ENCODE data around the gene KCNIP4. TPM values are rescaled to one million over a fixed set of nuclear protein-coding genes. Genes with fewer than 3 reads are reported as not detected.
"Not testable (repeated sequence)": the region's sequence is repeated elsewhere in the genome, so short reads cannot be mapped to it uniquely, and the experiment has no call there.

The KCNIP4 gene
- total and polyA plus RNA-seq, 10 donors: not detected

- Histone ChIP-seq H3K4me1 (no peaks in the 10 kb centered on the region), H3K27ac (no peak overlapping the region), H3K27me3 (replicated peaks in 1 of 7) (no peaks in the 10 kb centered on the region), H3K9me3 (no peaks in the 10 kb centered on the region), H3K4me3 (no peak overlapping the region), H3K36me3 (no peaks in the 10 kb centered on the region)
- DNase-seq: no peak
- TF ChIP-seq, protein P1, sequence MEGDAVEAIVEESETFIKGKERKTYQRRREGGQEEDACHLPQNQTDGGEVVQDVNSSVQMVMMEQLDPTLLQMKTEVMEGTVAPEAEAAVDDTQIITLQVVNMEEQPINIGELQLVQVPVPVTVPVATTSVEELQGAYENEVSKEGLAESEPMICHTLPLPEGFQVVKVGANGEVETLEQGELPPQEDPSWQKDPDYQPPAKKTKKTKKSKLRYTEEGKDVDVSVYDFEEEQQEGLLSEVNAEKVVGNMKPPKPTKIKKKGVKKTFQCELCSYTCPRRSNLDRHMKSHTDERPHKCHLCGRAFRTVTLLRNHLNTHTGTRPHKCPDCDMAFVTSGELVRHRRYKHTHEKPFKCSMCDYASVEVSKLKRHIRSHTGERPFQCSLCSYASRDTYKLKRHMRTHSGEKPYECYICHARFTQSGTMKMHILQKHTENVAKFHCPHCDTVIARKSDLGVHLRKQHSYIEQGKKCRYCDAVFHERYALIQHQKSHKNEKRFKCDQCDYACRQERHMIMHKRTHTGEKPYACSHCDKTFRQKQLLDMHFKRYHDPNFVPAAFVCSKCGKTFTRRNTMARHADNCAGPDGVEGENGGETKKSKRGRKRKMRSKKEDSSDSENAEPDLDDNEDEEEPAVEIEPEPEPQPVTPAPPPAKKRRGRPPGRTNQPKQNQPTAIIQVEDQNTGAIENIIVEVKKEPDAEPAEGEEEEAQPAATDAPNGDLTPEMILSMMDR (IDR thresholded peaks at IDR 0.05 in 8 of 11, conservative IDR thresholded peaks at IDR 0.05 in 3 of 11): no peak
- TF ChIP-seq POLR2AphosphoS5 (IDR thresholded peaks at IDR 0.05) (no peak), POLR2A (IDR thresholded peaks at IDR 0.05) (no peak)
- intact Hi-C loops (cut with DNase I; ENCODE audit: low total_unique reads): no loop called here
These were observed 1187.2 kb downstream of the KCNIP4 start for GRCh38 chr4:20761382-20761781.

DNA sequence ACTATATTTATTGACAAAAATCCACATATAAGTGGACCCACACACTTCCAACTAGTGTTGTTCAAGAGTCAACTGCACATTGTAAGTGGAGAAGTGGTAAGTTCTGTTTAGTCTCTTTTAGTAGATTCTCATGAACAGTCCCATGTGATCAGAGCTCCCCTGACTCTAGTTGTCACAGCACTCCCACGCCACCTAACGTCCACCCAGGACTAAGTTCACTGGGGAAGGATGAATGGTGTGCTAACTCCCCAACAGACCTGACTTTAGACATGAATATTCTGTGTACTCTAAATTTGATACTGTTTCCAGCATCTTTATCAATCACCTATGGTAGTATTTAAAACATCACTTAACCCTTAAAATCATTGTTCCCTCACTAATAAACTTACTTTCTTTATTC lies 1188.5 kb downstream of the KCNIP4 start:
- Histone ChIP-seq H3K27me3 (replicated peaks in 1 of 7) (no peaks in the 10 kb centered on the region), H3K4me1 (no peaks in the 10 kb centered on the region), H3K9me3 (no peaks in the 10 kb centered on the region), H3K27ac (no peak overlapping the region), H3K36me3 (no peaks in the 10 kb centered on the region), H3K4me3 (no peak overlapping the region)
- 78 to 88% (median 81%) methylated on average over 2 of the region's 2 CpGs for WGBS, 5 donors
- TF ChIP-seq POLR2A (IDR thresholded peaks at IDR 0.05): no peak
- no peak for TF ChIP-seq POLR2AphosphoS5 (IDR thresholded peaks at IDR 0.05)
- TF ChIP-seq, protein P1 (IDR thresholded peaks at IDR 0.05 in 8 of 11, conservative IDR thresholded peaks at IDR 0.05 in 3 of 11): no peak
- DNase-seq: no peak
- intact Hi-C loops (cut with DNase I; ENCODE audit: low total_unique reads): no loop called here

GRCh38 chr4:20754036-20754435 lies 1194.5 kb downstream of the KCNIP4 start:
- Histone ChIP-seq H3K4me1 (no peaks in the 10 kb centered on the region), H3K36me3 (peaks cover 0 to 22% (median 0%) of the 10 kb centered on the region in 6 donors), H3K27ac (no peak overlapping the region), H3K9me3 (no peaks in the 10 kb centered on the region), H3K4me3 (no peak overlapping the region), H3K27me3 (replicated peaks in 1 of 7) (no peaks in the 10 kb centered on the region)
- TF ChIP-seq, protein P1 (IDR thresholded peaks at IDR 0.05 in 8 of 11, conservative IDR thresholded peaks at IDR 0.05 in 3 of 11): no peak
- TF ChIP-seq POLR2AphosphoS5 (IDR thresholded peaks at IDR 0.05) (no peak), POLR2A (IDR thresholded peaks at IDR 0.05) (no peak)
- intact Hi-C loops (cut with DNase I; ENCODE audit: low total_unique reads): no loop called here
- WGBS, 5 donors: 73 to 94% (median 89%) methylated on average over 1 of the region's 1 CpG
- no peak for DNase-seq

- no peak for DNase-seq
- Histone ChIP-seq H3K4me3 (no peak overlapping the region), H3K4me1 (no peaks in the 10 kb centered on the region), H3K36me3 (peaks cover 0 to 22% (median 0%) of the 10 kb centered on the region in 6 donors), H3K27ac (no peak overlapping the region), H3K27me3 (replicated peaks in 1 of 7) (no peaks in the 10 kb centered on the region), H3K9me3 (no peaks in the 10 kb centered on the region)
- TF ChIP-seq POLR2A (IDR thresholded peaks at IDR 0.05) (no peak), POLR2AphosphoS5 (IDR thresholded peaks at IDR 0.05) (no peak)
- TF ChIP-seq, protein P1 (IDR thresholded peaks at IDR 0.05 in 8 of 11, conservative IDR thresholded peaks at IDR 0.05 in 3 of 11): no peak
- 92 to 97% (median 93%) methylated on average over 3 of the region's 3 CpGs for WGBS, 5 donors
- intact Hi-C loops (cut with DNase I; ENCODE audit: low total_unique reads): no loop called here
These were observed 1195.9 kb downstream of the KCNIP4 start for GRCh38 chr4:20752641-20753040.

- H3K27me3 ChIP-seq (replicated peaks in 1 of 7); H3K36me3 ChIP-seq; H3K27ac ChIP-seq; DNase-seq; intact Hi-C loops (cut with DNase I; ENCODE audit: low total_unique reads); H3K4me1 ChIP-seq; H3K4me3 ChIP-seq: not testable (repeated sequence)
- WGBS, 5 donors: 89 to 97% (median 91%) methylated on average over 4 of the region's 4 CpGs
- H3K9me3 ChIP-seq: peaks cover 0 to 48% (median 34%) of the 10 kb centered on the region in 8 donors
These were observed 1202.6 kb downstream of the KCNIP4 start for GRCh38 chr4:20746000-20746399.
